Upper lobe of left lung (tissue), 4 donors: ENCODE measurements around the gene IFT88.

ENCODE experiments used
- CTCF ChIP-seq, 6 experiments: fragments of 450-650 bp in 4 of 6; fragments of 200-600 bp in 2 of 6; sonication (generic) in 2 of 6; IDR thresholded peaks; one replicate each; pipeline ENCODE4 v1.5.1; 2016 to 2019; ENCODE audit warnings: antibody characterized with exemption in 6 of 6
- EP300 ChIP-seq, 4 donors: sonication (generic); formaldehyde crosslinking; IDR thresholded peaks; one replicate each; pipeline ENCODE4 v1.5.1; 2017; ENCODE audit warnings: antibody characterized with exemption in 4 of 4, control low read depth in 2 of 4
- POLR2A ChIP-seq, 4 donors: fragments of 450-650 bp; IDR thresholded peaks; one replicate each; pipeline ENCODE4 v1.5.1; 2016 to 2017; ENCODE audit warnings: antibody characterized with exemption in 4 of 4, mild to moderate bottlenecking in 2 of 4

- TF ChIP-seq POLR2A (IDR thresholded peaks at IDR 0.05) (no peak), CTCF (IDR thresholded peaks at IDR 0.05) (no peak), EP300 (IDR thresholded peaks at IDR 0.05) (no peak)
Observed at GRCh38 chr13:20669162-20669561, 102.2 kb downstream of the IFT88 start.
